GM23248 (cell line): ENCODE data around the gene DIRAS2. TPM values are rescaled to one million over a fixed set of nuclear protein-coding genes. Genes with fewer than 3 reads are reported as not detected.
"Not testable (repeated sequence)": the region's sequence is repeated elsewhere in the genome, so short reads cannot be mapped to it uniquely, and the experiment has no call there.

Experiments
- DNase-seq: peaks from one replicate; pipeline ENCODE4 v3.0.0-alpha.2; 2015
- H2AFZ ChIP-seq: fragments of 200-600 bp; sonication (generic); 2 replicates; pipeline ENCODE4 v1.6.1; 2016; ENCODE audit warnings: antibody characterized with exemption
- H3F3A ChIP-seq: fragments of 200-600 bp; sonication (generic); 2 replicates; pipeline ENCODE4 v1.6.1; 2016; ENCODE audit warnings: mild to moderate bottlenecking, antibody characterized with exemption, mixed run types; ENCODE audit not compliant: insufficient read depth
- H3K27ac ChIP-seq: fragments of 200-600 bp; sonication (generic); 2 replicates; pipeline ENCODE4 v1.5.1; 2016; ENCODE audit warnings: mild to moderate bottlenecking
- H3K27me3 ChIP-seq: fragments of 200-600 bp; sonication (generic); replicated peaks from 2 replicates; pipeline ENCODE4 v1.6.1; 2016; ENCODE audit warnings: mild to moderate bottlenecking; ENCODE audit not compliant: insufficient read depth
- H3K36me3 ChIP-seq: fragments of 200-600 bp; sonication (generic); 2 replicates; pipeline ENCODE4 v1.6.1; 2016; ENCODE audit warnings: low read depth, mild to moderate bottlenecking
- H3K4me1 ChIP-seq: fragments of 200-600 bp; sonication (generic); 2 replicates; pipeline ENCODE4 v1.6.1; 2016; ENCODE audit warnings: mild to moderate bottlenecking; ENCODE audit not compliant: insufficient read depth
- H3K4me2 ChIP-seq: fragments of 200-600 bp; sonication (generic); one replicate; pipeline ENCODE4 v1.6.1; 2016; ENCODE audit warnings: mild to moderate bottlenecking; ENCODE audit not compliant: unreplicated experiment
- H3K4me3 ChIP-seq: fragments of 200-600 bp; sonication (generic); 2 replicates; pipeline ENCODE4 v1.5.1; 2016; ENCODE audit warnings: mild to moderate bottlenecking
- H3K79me2 ChIP-seq: fragments of 200-600 bp; sonication (generic); 2 replicates; pipeline ENCODE4 v1.6.1; 2016; ENCODE audit warnings: mild to moderate bottlenecking; ENCODE audit not compliant: insufficient read depth
- H3K9ac ChIP-seq: fragments of 200-600 bp; sonication (generic); 2 replicates; pipeline ENCODE4 v1.6.1; 2016; ENCODE audit warnings: mild to moderate bottlenecking
- H3K9me2 ChIP-seq: fragments of 200-600 bp; sonication (generic); 2 replicates; pipeline ENCODE4 v1.6.1; 2016; ENCODE audit warnings: mixed run types, mild to moderate bottlenecking, moderate library complexity; ENCODE audit not compliant: insufficient read depth
- H3K9me3 ChIP-seq: fragments of 200-600 bp; sonication (generic); one replicate; pipeline ENCODE4 v1.6.1; 2017; ENCODE audit warnings: low read depth
- H4K20me1 ChIP-seq: fragments of 200-600 bp; sonication (generic); 2 replicates; pipeline ENCODE4 v1.6.0; 2016; ENCODE audit not compliant: insufficient read depth
- EZH2 ChIP-seq: fragments of 200-600 bp; sonication (generic); IDR thresholded peaks from 2 replicates; pipeline ENCODE4 v1.6.1; 2018; ENCODE audit warnings: antibody characterized with exemption, mild to moderate bottlenecking; ENCODE audit not compliant: insufficient read depth, poor library complexity, severe bottlenecking
- EZH2phosphoT487 ChIP-seq: fragments of 200-600 bp; sonication (generic); IDR thresholded peaks from 2 replicates; pipeline ENCODE4 v1.6.1; 2018; ENCODE audit warnings: antibody characterized with exemption, moderate library complexity, mild to moderate bottlenecking, low read depth; ENCODE audit not compliant: insufficient read depth
- WGBS, 2 experiments: methylation state at CpG; one replicate each; pipeline ENCODE4 v1.1.6; 2015 to 2017; ENCODE audit warnings: low lambda C conversion rate in 2 of 2, low coverage in 1 of 2; ENCODE audit errors: missing lambda C conversion rate in 2 of 2; 5-methylcytosine and 5-hydroxymethylcytosine counted together
- in situ Hi-C: fragments of 300-500 bp; cut with MboI; formaldehyde crosslinking; loops from 2 replicates; pipeline ENCODE4 v1.15.0; 2020
- polyA plus RNA-seq: library from polyadenylated mRNA; unstranded; fragments of >200 nt; fragmentation: Nextera tagmentation; extraction: Ambion mirVana; gene quantifications from 2 replicates; pipeline ENCODE4 v1.2.1, GENCODE V29; 2016
- total RNA-seq: library from RNA; depleted of rRNA; stranded (reverse); fragments of >200 nt; shearing (Covaris generic); gene quantifications from 2 replicates; pipeline ENCODE4 v1.2.3, GENCODE V29; 2014

Gene DIRAS2
- total and polyA plus RNA-seq, 2 experiments from 2014 or later: not detected

- TF ChIP-seq EZH2 (no peak), EZH2phosphoT487 (no peak)
- H3K36me3 ChIP-seq: no peaks in the 10 kb centered on the region
- in situ Hi-C loops: no loop called here
Measured at GRCh38 chr9:90665072-90665471, 22.4 kb upstream of the DIRAS2 start.

GRCh38 chr9:90659650-90660364 is 17.2 kb upstream of the DIRAS2 start:
- Histone ChIP-seq H4K20me1 (no peaks in the 10 kb centered on the region), H3K4me1 (no peaks in the 10 kb centered on the region), H2AFZ (no peak overlapping the region), H3K9me3 (no peaks in the 10 kb centered on the region), H3F3A (no peaks in the 10 kb centered on the region; the same call in 1 of the 2 replicates), H3K27me3 (no peaks in the 10 kb centered on the region), H3K9me2 (no peaks in the 10 kb centered on the region), H3K36me3 (no peaks in the 10 kb centered on the region), H3K79me2 (no peaks in the 10 kb centered on the region), H3K27ac (no peak overlapping the region), H3K4me3 (no peak overlapping the region), H3K4me2 (no peak overlapping the region), H3K9ac (no peak overlapping the region)
- 12 to 13% methylated on average over 3 of the region's 3 CpGs for WGBS, 2 experiments
- peak; percentile 36 for DNase-seq
- no peak for TF ChIP-seq EZH2
- TF ChIP-seq EZH2phosphoT487: no peak
- in situ Hi-C loops: no loop called here

More at GRCh38 chr9:90665072-90665471, 22.4 kb upstream of the DIRAS2 start:
- Histone ChIP-seq H3K27ac (no peak overlapping the region), H3K9ac (no peak overlapping the region), H3K9me2 (no peaks in the 10 kb centered on the region), H3K79me2 (no peaks in the 10 kb centered on the region), H4K20me1 (no peaks in the 10 kb centered on the region), H3K9me3 (no peaks in the 10 kb centered on the region), H3F3A (no peaks in the 10 kb centered on the region; the same call in 1 of the 2 replicates), H3K4me1 (no peaks in the 10 kb centered on the region), H2AFZ (no peak overlapping the region), H3K27me3 (no peaks in the 10 kb centered on the region), H3K4me2 (no peak overlapping the region), H3K4me3 (no peak overlapping the region)
- DNase-seq: no peak
- 11 to 24% methylated on average over 4 of the region's 4 CpGs for WGBS, 2 experiments

- Histone ChIP-seq H2AFZ (no peak overlapping the region), H3K27me3 (no peaks in the 10 kb centered on the region), H3K9me2 (no peaks in the 10 kb centered on the region), H3K27ac (no peak overlapping the region), H4K20me1 (no peaks in the 10 kb centered on the region), H3K36me3 (no peaks in the 10 kb centered on the region), H3K4me1 (no peaks in the 10 kb centered on the region), H3K79me2 (no peaks in the 10 kb centered on the region), H3K9me3 (no peaks in the 10 kb centered on the region), H3K9ac (no peak overlapping the region), H3F3A (no peaks in the 10 kb centered on the region; the same call in 1 of the 2 replicates), H3K4me3 (no peak overlapping the region), H3K4me2 (no peak overlapping the region)
- DNase-seq: no peak
- WGBS, 2 experiments: 23 to 30% methylated on average over 4 of the region's 4 CpGs
- TF ChIP-seq EZH2 (no peak), EZH2phosphoT487 (no peak)
- in situ Hi-C loops: no loop called here
Measured at GRCh38 chr9:90658783-90659182, 16.2 kb upstream of the DIRAS2 start.

GRCh38 chr9:90658181-90658580 is 15.6 kb upstream of the DIRAS2 start:
- Histone ChIP-seq H3K27me3 (no peaks in the 10 kb centered on the region), H3K4me3 (no peak overlapping the region), H3K4me1 (no peaks in the 10 kb centered on the region), H3K9me3 (no peaks in the 10 kb centered on the region), H3K27ac (no peak overlapping the region), H3K4me2 (no peak overlapping the region), H2AFZ (no peak overlapping the region), H3K9ac (no peak overlapping the region), H4K20me1 (no peaks in the 10 kb centered on the region), H3K9me2 (no peaks in the 10 kb centered on the region), H3K36me3 (no peaks in the 10 kb centered on the region), H3F3A (no peaks in the 10 kb centered on the region; the same call in 1 of the 2 replicates), H3K79me2 (no peaks in the 10 kb centered on the region)
- in situ Hi-C loops: no loop called here
- no peak for TF ChIP-seq EZH2
- no peak for DNase-seq
- WGBS, 2 experiments: 6 to 11% methylated on average over 3 of the region's 3 CpGs

GRCh38 chr9:90656876-90657275 is 14.3 kb upstream of the DIRAS2 start:
- H3F3A ChIP-seq, H4K20me1 ChIP-seq, DNase-seq, H3K27ac ChIP-seq, H3K4me3 ChIP-seq, H3K36me3 ChIP-seq, H3K9ac ChIP-seq, H3K9me3 ChIP-seq, in situ Hi-C loops, H3K4me2 ChIP-seq, H2AFZ ChIP-seq, H3K79me2 ChIP-seq, H3K9me2 ChIP-seq, H3K4me1 ChIP-seq, H3K27me3 ChIP-seq: not testable (repeated sequence)
- 49 to 51% methylated on average over 6 of the region's 6 CpGs for WGBS, 2 experiments
